AG10803 (cell line): ENCODE results near the gene ZCCHC7.
"Not testable (repeated sequence)": the region's sequence is repeated elsewhere in the genome, so short reads cannot be mapped to it uniquely, and the experiment has no call there.

ENCODE experiments used
- DNase-seq: peaks from one replicate; pipeline ENCODE4 v3.0.0; 2010; ENCODE audit warnings: low read depth
- H3K4me3 ChIP-seq: 2 replicates; pipeline ENCODE4 v1.5.1; 2011; ENCODE audit warnings: mild to moderate bottlenecking, low read length, control low read depth
- CTCF ChIP-seq: conservative IDR thresholded peaks from 2 replicates; pipeline ENCODE4 v1.5.1; 2011; ENCODE audit warnings: mild to moderate bottlenecking, low read length, control low read depth, inconsistent platforms

The ZCCHC7 gene

DNA sequence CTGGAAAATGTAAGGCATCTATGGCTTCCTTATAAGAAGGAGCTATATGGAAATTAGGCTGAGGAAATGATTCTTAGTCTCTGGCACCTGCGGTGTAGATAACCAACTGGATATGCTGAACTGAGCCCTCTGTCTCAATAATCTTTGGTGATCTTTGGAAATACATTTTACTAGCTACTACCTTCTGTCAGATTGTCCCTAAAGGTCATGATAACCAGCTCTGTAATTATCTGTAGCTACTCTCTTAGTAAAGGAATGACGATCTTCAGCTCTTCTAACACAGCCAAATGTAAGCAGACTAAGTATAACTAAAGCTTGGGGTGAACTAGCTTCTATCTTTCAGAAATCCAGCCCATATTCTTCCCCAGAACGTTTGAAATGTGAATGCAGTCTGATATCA, 177.2 kb downstream of the ZCCHC7 start:
- TF ChIP-seq CTCF: no peak
- DNase-seq: no peak
- H3K4me3 ChIP-seq: no peak overlapping the region

- peak; percentile 4 for DNase-seq
- TF ChIP-seq CTCF: no peak
- no peak overlapping the region for H3K4me3 ChIP-seq
Measured at GRCh38 chr9:37300620-37301019, 180.2 kb downstream of the ZCCHC7 start.

- DNase-seq: no peak
- no peak for TF ChIP-seq CTCF
- H3K4me3 ChIP-seq: no peak overlapping the region
Measured at GRCh38 chr9:37301042-37301853, 180.9 kb downstream of the ZCCHC7 start.

- no peak overlapping the region for H3K4me3 ChIP-seq
- no peak for TF ChIP-seq CTCF
- no peak for DNase-seq
Measured at GRCh38 chr9:37301854-37302172, 181.4 kb downstream of the ZCCHC7 start.

DNA sequence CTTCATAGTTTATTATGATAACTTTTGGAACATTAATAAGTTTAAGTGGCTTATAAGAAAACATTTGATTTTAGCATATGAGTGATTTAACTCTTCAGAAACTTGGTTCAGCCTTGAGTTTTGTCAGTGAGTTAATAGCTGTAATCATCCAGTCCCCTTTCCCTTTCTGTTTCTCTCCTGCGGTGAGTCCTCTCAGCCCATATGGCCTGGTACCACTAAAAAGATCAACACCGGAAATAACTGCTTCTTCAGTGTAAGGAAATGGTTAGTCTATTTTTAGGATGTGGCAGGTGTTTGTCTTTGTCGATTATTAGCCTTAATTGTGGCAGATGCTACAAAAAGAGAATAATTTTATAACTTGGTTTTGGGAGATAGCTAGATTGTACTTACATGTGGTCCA, 181.9 kb downstream of the ZCCHC7 start:
- no peak for TF ChIP-seq CTCF
- no peak overlapping the region for H3K4me3 ChIP-seq
- peak; percentile 6 for DNase-seq

GRCh38 chr9:37303272-37303671, 182.9 kb downstream of the ZCCHC7 start:
- not testable (repeated sequence) for DNase-seq, H3K4me3 ChIP-seq

- no peak overlapping the region for H3K4me3 ChIP-seq
- DNase-seq: no peak
- no peak; the same call in 1 of the 2 replicates for TF ChIP-seq CTCF
Measured at GRCh38 chr9:37309136-37309535, 188.8 kb downstream of the ZCCHC7 start.
